DOHH2 (cell line): ENCODE measurements around the gene CCR2.

Experiments used
- H3F3A ChIP-seq: fragments of 200-600 bp; sonication (generic), shearing (Covaris generic); 2 replicates; pipeline ENCODE4 v1.6.0; 2016; ENCODE audit warnings: antibody characterized with exemption, mild to moderate bottlenecking; ENCODE audit not compliant: control insufficient read depth, insufficient read depth
- H3K27ac ChIP-seq: fragments of 200-600 bp; sonication (generic); 2 replicates; pipeline ENCODE4 v1.5.1; 2014; ENCODE audit warnings: low read depth, mild to moderate bottlenecking, low read length, moderate library complexity
- H3K27me3 ChIP-seq: fragments of 200-600 bp; sonication (generic); 2 replicates; pipeline ENCODE4 v1.6.1; 2014; ENCODE audit warnings: mild to moderate bottlenecking, low read length, mixed read lengths; ENCODE audit not compliant: control insufficient read depth
- H3K36me3 ChIP-seq: fragments of 200-600 bp; sonication (generic); 2 replicates; pipeline ENCODE4 v1.6.1; 2014; ENCODE audit warnings: mild to moderate bottlenecking, low read length, moderate library complexity, mixed read lengths; ENCODE audit not compliant: control insufficient read depth
- H3K4me1 ChIP-seq: fragments of 200-600 bp; sonication (generic); 2 replicates; pipeline ENCODE4 v1.6.1; 2014; ENCODE audit warnings: mild to moderate bottlenecking, low read length, mixed read lengths; ENCODE audit not compliant: control insufficient read depth
- H3K4me2 ChIP-seq: fragments of 200-600 bp; sonication (generic); 2 replicates; pipeline ENCODE4 v1.6.0; 2014; ENCODE audit warnings: mild to moderate bottlenecking, low read length, moderate library complexity
- H3K4me3 ChIP-seq: fragments of 200-600 bp; sonication (generic); 2 replicates; pipeline ENCODE4 v1.5.1; 2014; ENCODE audit warnings: mild to moderate bottlenecking, low read length, mixed read lengths
- H3K79me2 ChIP-seq: fragments of 200-600 bp; sonication (generic); 2 replicates; pipeline ENCODE4 v1.6.1; 2014; ENCODE audit warnings: mild to moderate bottlenecking, low read length, mixed read lengths; ENCODE audit not compliant: control insufficient read depth
- H3K9me2 ChIP-seq: fragments of 200-600 bp; sonication (generic); replicated peaks from 2 replicates; pipeline ENCODE4 v1.6.1; 2014; ENCODE audit warnings: mild to moderate bottlenecking, low read length, mixed read lengths; ENCODE audit not compliant: control insufficient read depth
- H3K9me3 ChIP-seq: fragments of 200-600 bp; sonication (generic); 2 replicates; pipeline ENCODE4 v1.6.1; 2014; ENCODE audit warnings: antibody characterized with exemption, low read length, mixed read lengths; ENCODE audit not compliant: control insufficient read depth, insufficient read depth
- H4K20me1 ChIP-seq: fragments of 200-600 bp; sonication (generic); 2 replicates; pipeline ENCODE4 v1.6.0; 2014; ENCODE audit warnings: low read depth, mild to moderate bottlenecking, antibody characterized with exemption, low read length, moderate library complexity; ENCODE audit not compliant: control insufficient read depth, insufficient read depth
- CTCF ChIP-seq: fragments of 200-600 bp; sonication (generic); IDR thresholded peaks from one replicate; pipeline ENCODE4 v1.5.1; 2014; ENCODE audit warnings: antibody characterized with exemption, mild to moderate bottlenecking, low read depth, low read length; ENCODE audit not compliant: poor library complexity, severe bottlenecking
- EZH2phosphoT487 ChIP-seq: fragments of 200-600 bp; sonication (generic); IDR thresholded peaks from 2 replicates; pipeline ENCODE4 v1.6.1; 2017; ENCODE audit warnings: borderline replicate concordance, mild to moderate bottlenecking, antibody characterized with exemption, low read length, moderate library complexity, mixed read lengths

Gene CCR2

GRCh38 chr3:46395766-46396530, 42.0 kb downstream of the CCR2 start:
- H3K9me2 ChIP-seq, result no peaks in the 10 kb centered on the region
- H3K4me1 ChIP-seq, result no peaks in the 10 kb centered on the region
- H3K36me3 ChIP-seq, result no peaks in the 10 kb centered on the region
- no peaks in the 10 kb centered on the region for H4K20me1 ChIP-seq
- H3K27ac ChIP-seq, result no peak overlapping the region
- H3F3A ChIP-seq, result no peaks in the 10 kb centered on the region
- H3K9me3 ChIP-seq, result no peaks in the 10 kb centered on the region
- no peak overlapping the region for H3K4me3 ChIP-seq
- no peaks in the 10 kb centered on the region for H3K79me2 ChIP-seq
- H3K27me3 ChIP-seq, result peaks cover 7% of the 10 kb centered on the region; the same call in 1 of the 2 replicates
- no peak for TF ChIP-seq CTCF
- TF ChIP-seq EZH2phosphoT487, result no peak
- H3K4me2 ChIP-seq, result no peak overlapping the region

- Histone ChIP-seq H3F3A (no peaks in the 10 kb centered on the region), H3K9me3 (no peaks in the 10 kb centered on the region), H3K4me1 (no peaks in the 10 kb centered on the region), H3K36me3 (no peaks in the 10 kb centered on the region), H3K27me3 (peaks cover 9% of the 10 kb centered on the region), H3K27ac (no peak overlapping the region), H3K4me3 (no peak overlapping the region), H3K79me2 (no peaks in the 10 kb centered on the region), H4K20me1 (no peaks in the 10 kb centered on the region), H3K9me2 (no peaks in the 10 kb centered on the region), H3K4me2 (no peak overlapping the region)
- TF ChIP-seq EZH2phosphoT487 (no peak), CTCF (no peak)
Observed at GRCh38 chr3:46397111-46397510, 43.2 kb downstream of the CCR2 start.

- no peak overlapping the region for H3K4me2 ChIP-seq
- H3K4me1 ChIP-seq, result no peaks in the 10 kb centered on the region
- H3K27ac ChIP-seq, result no peak overlapping the region
- H3K9me3 ChIP-seq, result no peaks in the 10 kb centered on the region
- H3K27me3 ChIP-seq, result peaks cover 9% of the 10 kb centered on the region
- no peaks in the 10 kb centered on the region for H3K36me3 ChIP-seq
- no peaks in the 10 kb centered on the region for H3F3A ChIP-seq
- TF ChIP-seq CTCF, result no peak
- TF ChIP-seq EZH2phosphoT487, result no peak
- H3K79me2 ChIP-seq, result no peaks in the 10 kb centered on the region
- H3K4me3 ChIP-seq, result no peak overlapping the region
- no peaks in the 10 kb centered on the region for H3K9me2 ChIP-seq
- no peaks in the 10 kb centered on the region for H4K20me1 ChIP-seq
Observed at GRCh38 chr3:46398186-46398955, 44.5 kb downstream of the CCR2 start.
